Right lobe of liver (tissue), 6 donors: ENCODE measurements around the gene LAMA1. TPM values are rescaled to one million over a fixed set of nuclear protein-coding genes. Genes with fewer than 3 reads are reported as not detected.

Source experiments
- ATAC-seq, 4 donors: fragments of 200-7000 bp; cut with Tn5 transposase; one replicate each; pipeline ENCODE4 v1.9.1; 2020; ENCODE audit warnings: mild to moderate bottlenecking in 4 of 4, moderate library complexity in 4 of 4
- DNase-seq, 3 donors: peaks; one replicate each; pipeline ENCODE4 v3.0.0-alpha.2; 2020
- H3K27ac ChIP-seq, 3 donors: fragments of 200-600 bp; one replicate each; pipeline ENCODE4 v1.8.0; 2022
- H3K27me3 ChIP-seq, 2 donors: fragments of 200-600 bp; one replicate each; pipeline ENCODE4 v1.8.0; 2022
- H3K36me3 ChIP-seq, 4 donors: fragments of 200-600 bp; sonication (generic) in 1 of 4; one replicate each; pipeline versions ENCODE4 v1.5.1 to v1.8.0; 2017 to 2022; ENCODE audit warnings: control low read depth in 1 of 4
- H3K4me1 ChIP-seq, 4 donors: fragments of 200-600 bp; sonication (generic) in 1 of 4; one replicate each; pipeline versions ENCODE4 v1.5.1 to v1.8.0; 2017 to 2022; ENCODE audit warnings: control low read depth in 1 of 4
- H3K4me3 ChIP-seq, 3 donors: fragments of 200-600 bp; one replicate each; pipeline ENCODE4 v1.8.0; 2022
- H3K9me3 ChIP-seq, 4 donors: fragments of 200-600 bp; sonication (generic) in 1 of 4; one replicate each; pipeline versions ENCODE4 v1.5.1 to v1.8.0; 2017 to 2022; ENCODE audit warnings: control low read depth in 1 of 4
- POLR2A ChIP-seq: fragments of 450-650 bp; IDR thresholded peaks from one replicate; pipeline ENCODE4 v1.6.1; 2017; ENCODE audit warnings: antibody characterized with exemption, mild to moderate bottlenecking
- WGBS: methylation state at CpG from one replicate; pipeline ENCODE4 v1.1.6; 2018; ENCODE audit warnings: low coverage, low lambda C conversion rate; ENCODE audit not compliant: insufficient coverage; ENCODE audit errors: missing lambda C conversion rate; 5-methylcytosine and 5-hydroxymethylcytosine counted together
- intact Hi-C, 2 donors: fragments of 100-400 bp; cut with DNase I; formaldehyde crosslinking; loops; one replicate each; pipeline versions ENCODE4 v1.11.2 to v1.14.1; 2022
- total RNA-seq, 6 experiments: library from RNA; depleted of rRNA in 2 of 6; stranded (reverse); fragments of >200 nt in 2 of 6; fragmentation: NEBNext Ultra II Directional in 3 of 6; extraction: Animal tissue kit (Norgen Biotek cat#: 25700) in 3 of 6; gene quantifications; one replicate each; pipeline versions ENCODE4 v1.1.0 to v1.2.4, GENCODE V29; 2016 to 2023
- TF ChIP-seq, protein P1 (sequence below), 4 donors: fragments of 200-600 bp in 3 of 4; fragments of 450-650 bp in 1 of 4; IDR thresholded peaks; one replicate each; pipeline versions ENCODE4 v1.5.1 to v1.8.0; 2016 to 2022; ENCODE audit warnings: antibody characterized with exemption in 4 of 4, mild to moderate bottlenecking in 2 of 4
- donor health status: DM: no; HTN: yes; CAD: no.
- donor health status: DM: no; HTN: no; CAD: no.
- donor health status: DM: no; HTN: no; CAD: no.
- donor health status: DM: no; HTN: yes; CAD: no.
- donor health status: DM: no; HTN: yes; CAD: no.

The LAMA1 gene
- total RNA-seq, 6 experiments from 2014 or later, result 0.06 to 0.56 (median 0.29) TPM

DNA sequence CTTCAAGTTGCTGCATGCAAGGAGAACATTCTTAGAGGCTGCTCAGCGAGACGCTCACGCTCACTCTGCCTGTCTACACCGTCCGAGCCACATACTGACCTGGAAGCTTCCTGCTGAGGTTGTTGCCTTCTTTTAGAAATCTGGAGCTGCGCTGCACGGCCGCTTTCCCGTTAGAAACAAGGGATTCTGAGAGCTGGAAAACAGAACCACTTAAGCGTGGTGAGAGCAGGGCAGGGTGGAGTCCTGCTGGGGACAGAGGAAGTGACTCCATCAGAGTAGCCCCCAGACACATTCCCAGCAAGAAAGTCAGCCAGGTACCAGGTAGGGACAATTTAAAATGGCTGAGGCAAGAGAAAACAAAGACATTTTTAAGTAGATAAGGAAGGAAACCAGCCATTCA is 135.2 kb downstream of the LAMA1 start:
- no peak overlapping the region for H3K4me3 ChIP-seq
- no peak overlapping the region for H3K27ac ChIP-seq
- no peaks in the 10 kb centered on the region for H3K9me3 ChIP-seq
- ATAC-seq, result no peak
- no peak for TF ChIP-seq POLR2A
- TF ChIP-seq, protein P1, sequence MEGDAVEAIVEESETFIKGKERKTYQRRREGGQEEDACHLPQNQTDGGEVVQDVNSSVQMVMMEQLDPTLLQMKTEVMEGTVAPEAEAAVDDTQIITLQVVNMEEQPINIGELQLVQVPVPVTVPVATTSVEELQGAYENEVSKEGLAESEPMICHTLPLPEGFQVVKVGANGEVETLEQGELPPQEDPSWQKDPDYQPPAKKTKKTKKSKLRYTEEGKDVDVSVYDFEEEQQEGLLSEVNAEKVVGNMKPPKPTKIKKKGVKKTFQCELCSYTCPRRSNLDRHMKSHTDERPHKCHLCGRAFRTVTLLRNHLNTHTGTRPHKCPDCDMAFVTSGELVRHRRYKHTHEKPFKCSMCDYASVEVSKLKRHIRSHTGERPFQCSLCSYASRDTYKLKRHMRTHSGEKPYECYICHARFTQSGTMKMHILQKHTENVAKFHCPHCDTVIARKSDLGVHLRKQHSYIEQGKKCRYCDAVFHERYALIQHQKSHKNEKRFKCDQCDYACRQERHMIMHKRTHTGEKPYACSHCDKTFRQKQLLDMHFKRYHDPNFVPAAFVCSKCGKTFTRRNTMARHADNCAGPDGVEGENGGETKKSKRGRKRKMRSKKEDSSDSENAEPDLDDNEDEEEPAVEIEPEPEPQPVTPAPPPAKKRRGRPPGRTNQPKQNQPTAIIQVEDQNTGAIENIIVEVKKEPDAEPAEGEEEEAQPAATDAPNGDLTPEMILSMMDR (IDR thresholded peaks at IDR 0.05), result no peak
- no peak for DNase-seq
- intact Hi-C loops, result no loop called here
- H3K4me1 ChIP-seq, result no peaks in the 10 kb centered on the region
- H3K36me3 ChIP-seq, result no peaks in the 10 kb centered on the region
- no peaks in the 10 kb centered on the region for H3K27me3 ChIP-seq
- 68% methylated on average over 10 of the region's 10 CpGs for WGBS

DNA sequence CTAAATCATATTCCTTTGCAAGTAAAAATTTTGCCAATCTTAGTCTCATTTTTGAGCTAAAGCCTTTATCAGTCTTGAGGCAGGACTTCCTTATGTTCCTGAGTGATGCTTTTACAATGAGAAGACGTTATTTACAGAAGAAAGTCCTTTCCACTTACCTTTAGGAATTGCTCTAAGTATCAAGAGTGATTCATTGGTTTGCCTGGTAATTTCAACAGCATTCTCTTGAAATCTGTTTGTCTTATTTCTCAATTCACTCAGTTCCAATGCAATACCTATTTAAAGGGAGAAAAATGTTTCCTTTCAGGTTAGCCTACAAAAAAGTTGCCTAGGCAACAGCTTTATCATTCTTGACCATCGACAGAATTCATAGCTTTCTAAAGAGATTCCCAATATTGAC is 137.2 kb downstream of the LAMA1 start:
- H3K9me3 ChIP-seq, result no peaks in the 10 kb centered on the region
- no peaks in the 10 kb centered on the region for H3K4me1 ChIP-seq
- no peaks in the 10 kb centered on the region for H3K27me3 ChIP-seq
- H3K27ac ChIP-seq, result no peak overlapping the region
- ATAC-seq (no peak), DNase-seq (no peak)
- no peak for TF ChIP-seq POLR2A
- TF ChIP-seq, protein P1 (IDR thresholded peaks at IDR 0.05), result no peak
- H3K4me3 ChIP-seq, result no peak overlapping the region
- no peaks in the 10 kb centered on the region for H3K36me3 ChIP-seq
- intact Hi-C loops, result no loop called here
- 33% methylated on average over 2 of the region's 2 CpGs for WGBS

DNA sequence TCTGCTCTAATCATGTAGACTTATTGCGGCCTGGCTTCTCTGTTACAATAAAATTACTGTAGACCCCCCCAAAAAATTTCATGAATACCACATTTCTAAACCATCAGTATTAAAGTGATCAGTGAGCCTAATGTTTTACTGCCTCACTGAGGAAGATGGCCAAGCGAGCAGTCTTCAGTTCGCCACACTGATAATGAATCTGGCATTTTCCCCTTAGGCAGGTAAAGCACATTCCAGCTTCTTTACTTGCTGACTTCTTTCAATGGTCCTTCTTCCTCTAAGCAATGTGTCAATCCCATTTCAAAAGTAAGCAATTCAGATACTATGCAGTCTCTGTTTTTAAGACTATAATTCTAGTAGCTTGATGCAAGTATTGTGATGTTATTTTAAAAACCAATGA is 137.6 kb downstream of the LAMA1 start:
- H3K36me3 ChIP-seq, result no peaks in the 10 kb centered on the region
- no peak overlapping the region for H3K27ac ChIP-seq
- ATAC-seq (no peak), DNase-seq (no peak)
- intact Hi-C loops, result no loop called here
- no peaks in the 10 kb centered on the region for H3K4me1 ChIP-seq
- TF ChIP-seq POLR2A, result no peak
- TF ChIP-seq, protein P1 (IDR thresholded peaks at IDR 0.05), result no peak
- H3K4me3 ChIP-seq, result no peak overlapping the region
- whole genome bisulfite sequencing, result 100% methylated on average over 2 of the region's 3 CpGs
- H3K27me3 ChIP-seq, result no peaks in the 10 kb centered on the region
- no peaks in the 10 kb centered on the region for H3K9me3 ChIP-seq

DNA sequence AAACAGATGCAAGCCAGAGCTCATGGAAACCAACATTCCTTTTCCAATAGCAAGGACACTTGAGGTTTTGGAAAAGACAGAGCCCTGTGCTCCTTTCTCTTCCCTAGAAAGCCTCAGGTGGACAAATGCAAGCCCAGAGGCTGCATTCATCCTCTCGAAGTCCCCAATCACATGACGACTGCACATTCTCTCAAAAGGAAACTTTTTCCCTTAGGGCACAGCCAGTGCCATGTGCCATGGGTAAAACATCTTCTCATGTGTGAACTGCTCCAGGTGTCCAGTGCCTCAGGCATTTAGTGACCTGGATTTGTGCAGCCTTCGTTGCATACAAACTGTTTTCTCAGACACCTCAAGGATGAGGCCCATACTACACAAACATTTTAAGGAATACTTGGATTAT is 140.7 kb downstream of the LAMA1 start:
- H3K27ac ChIP-seq, result no peak overlapping the region
- DNase-seq (no peak), ATAC-seq (no peak)
- intact Hi-C loops, result no loop called here
- no peaks in the 10 kb centered on the region for H3K9me3 ChIP-seq
- no peak overlapping the region for H3K4me3 ChIP-seq
- WGBS, result 62% methylated on average over 3 of the region's 3 CpGs
- TF ChIP-seq, protein P1 (IDR thresholded peaks at IDR 0.05), result no peak
- no peak for TF ChIP-seq POLR2A
- no peaks in the 10 kb centered on the region for H3K27me3 ChIP-seq
- H3K36me3 ChIP-seq, result no peaks in the 10 kb centered on the region
- H3K4me1 ChIP-seq, result no peaks in the 10 kb centered on the region

DNA sequence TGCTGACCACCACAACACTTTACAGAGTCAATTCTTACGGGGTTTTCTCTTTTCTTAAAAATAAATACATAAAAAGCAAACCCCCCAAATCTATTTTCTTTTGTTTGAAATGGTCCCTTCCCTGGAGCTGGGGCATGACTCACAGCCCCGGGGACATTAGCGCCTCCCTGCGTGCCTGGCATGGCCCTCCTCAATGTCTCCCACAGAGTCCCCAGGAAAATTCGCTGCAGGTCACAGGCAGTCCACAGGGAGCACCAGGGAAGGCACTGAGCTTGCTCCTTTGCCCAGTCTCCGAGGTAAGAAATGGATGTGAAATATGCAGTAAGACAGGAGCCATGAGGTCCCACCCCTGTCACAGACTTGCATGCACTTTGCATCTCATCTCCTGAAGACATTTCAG is 142.5 kb downstream of the LAMA1 start:
- TF ChIP-seq POLR2A, result no peak
- TF ChIP-seq, protein P1 (IDR thresholded peaks at IDR 0.05), result no peak
- intact Hi-C loops, result no loop called here
- Histone ChIP-seq H3K27me3 (no peaks in the 10 kb centered on the region), H3K4me1 (no peaks in the 10 kb centered on the region), H3K9me3 (no peaks in the 10 kb centered on the region), H3K36me3 (no peaks in the 10 kb centered on the region), H3K27ac (no peak overlapping the region), H3K4me3 (no peak overlapping the region)
- no peak for ATAC-seq
- 74% methylated on average over 3 of the region's 6 CpGs for WGBS
- no peak for DNase-seq
